EL (cell line): ENCODE measurements around the gene TGFB1I1.
"Not testable (repeated sequence)": the region's sequence is repeated elsewhere in the genome, so short reads cannot be mapped to it uniquely, and the experiment has no call there.

ENCODE experiments used
- DNase-seq: peaks from one replicate; pipeline ENCODE4 v3.0.0-alpha.2; 2016

Gene TGFB1I1

GRCh38 chr16:31523768-31524167 is 51.8 kb downstream of the TGFB1I1 start:
- not testable (repeated sequence) for DNase-seq

- DNase-seq: no peak
Measured at GRCh38 chr16:31525113-31525512, 53.2 kb downstream of the TGFB1I1 start.
